H1 (cell line): ENCODE measurements around the gene RPL13A. TPM values are rescaled to one million over a fixed set of nuclear protein-coding genes. Genes with fewer than 3 reads are reported as not detected.

Experiments used
- CTCF ChIA-PET: fragments of 300-600 bp; sonication (Branson Sonifier 250); formaldehyde crosslinking; loops from one replicate; lab custom pipeline; 2021; ENCODE audit not compliant: partially characterized antibody; lab: Charles Lee
- POLR2A ChIA-PET: fragments of 300-600 bp; sonication (Branson Sonifier 250); formaldehyde crosslinking; loops from one replicate; lab custom pipeline; 2021; ENCODE audit warnings: inconsistent platforms; ENCODE audit not compliant: partially characterized antibody; lab: Charles Lee
- DNase-seq, 2 experiments: peaks; one replicate each; pipeline versions ENCODE4 v3.0.0 to v3.0.0-alpha.2; 2010 to 2022; ENCODE audit warnings: low spot score in 2 of 2, low read depth in 1 of 2, mixed read lengths in 1 of 2
- FAIRE-seq: peaks from 2 replicates; lab custom pipeline; 2011; peaks lifted over from hg19 to GRCh38; lab: Jason Lieb, UNC
- H2AFZ ChIP-seq: 2 replicates; pipeline ENCODE4 v1.8.1; 2012; ENCODE audit warnings: low read length, inconsistent platforms
- H2AK5ac ChIP-seq: 2 replicates; pipeline ENCODE4 v1.6.1; 2013; ENCODE audit warnings: low read depth, low read length
- H2BK120ac ChIP-seq: replicated peaks from 2 replicates; pipeline ENCODE3; 2013; ENCODE audit warnings: low read depth, low read length, inconsistent platforms
- H2BK12ac ChIP-seq: 2 replicates; pipeline ENCODE4 v1.6.1; 2013; ENCODE audit warnings: low read depth, low read length
- H2BK15ac ChIP-seq: 2 replicates; pipeline ENCODE4 v1.6.1; 2013; ENCODE audit warnings: low read length
- H2BK20ac ChIP-seq: 2 replicates; pipeline ENCODE4 v1.6.1; 2013; ENCODE audit warnings: low read length
- H2BK5ac ChIP-seq: 2 replicates; pipeline ENCODE4 v1.6.1; 2013; ENCODE audit warnings: low read depth, low read length
- H3K14ac ChIP-seq: 2 replicates; pipeline ENCODE4 v1.6.1; 2013; ENCODE audit warnings: inconsistent platforms; ENCODE audit not compliant: insufficient read length
- H3K18ac ChIP-seq: 2 replicates; pipeline ENCODE4 v1.6.1; 2013; ENCODE audit warnings: low read length; ENCODE audit errors: extremely low read depth
- H3K23ac ChIP-seq: 2 replicates; pipeline ENCODE4 v1.6.1; 2013; ENCODE audit warnings: inconsistent platforms; ENCODE audit not compliant: insufficient read length
- H3K23me2 ChIP-seq: 2 replicates; pipeline ENCODE4 v1.6.1; 2013; ENCODE audit warnings: low read depth, low read length
- H3K27ac ChIP-seq: 2 replicates; pipeline ENCODE4 v1.6.1; 2011; ENCODE audit warnings: low read depth, low read length, inconsistent platforms
- H3K27me3 ChIP-seq, 4 experiments: replicated peaks in 1 of 4; 1 replicate in 1 of 4; 2 replicates in 3 of 4; pipeline versions ENCODE4 v1.6.1 to v1.8.1; 2011 to 2013; ENCODE audit warnings: low read length in 3 of 4, mild to moderate bottlenecking in 3 of 4, inconsistent platforms in 2 of 4, mixed read lengths in 2 of 4, moderate library complexity in 1 of 4; ENCODE audit not compliant: control insufficient read depth in 3 of 4, insufficient read depth in 3 of 4; ENCODE audit errors: extremely low read depth in 1 of 4
- H3K36me3 ChIP-seq, 4 experiments: 2 replicates each; pipeline versions ENCODE4 v1.6.1 to v1.8.1; 2011 to 2013; ENCODE audit warnings: mild to moderate bottlenecking in 4 of 4, low read length in 3 of 4, moderate library complexity in 2 of 4, control low read depth in 1 of 4, inconsistent platforms in 1 of 4; ENCODE audit not compliant: insufficient read depth in 4 of 4, control insufficient read depth in 2 of 4
- H3K4ac ChIP-seq: replicated peaks from 2 replicates; pipeline ENCODE3; 2013; ENCODE audit warnings: low read length, low read depth, mixed read lengths, inconsistent platforms; ENCODE audit not compliant: insufficient read length
- H3K4me1 ChIP-seq, 4 experiments: replicated peaks in 1 of 4; 1 replicate in 1 of 4; 2 replicates in 3 of 4; pipeline versions ENCODE4 v1.6.1 to v1.8.1; 2011 to 2013; ENCODE audit warnings: low read length in 3 of 4, inconsistent platforms in 2 of 4, mixed read lengths in 1 of 4; ENCODE audit not compliant: insufficient read depth in 4 of 4, control insufficient read depth in 3 of 4
- H3K4me2 ChIP-seq, 2 experiments: 2 replicates each; pipeline versions ENCODE4 v1.6.1 to v1.8.1; 2011 to 2013; ENCODE audit warnings: low read depth in 2 of 2, low read length in 2 of 2, control low read depth in 1 of 2, inconsistent platforms in 1 of 2, mild to moderate bottlenecking in 1 of 2; ENCODE audit not compliant: insufficient read depth in 1 of 2
- H3K4me3 ChIP-seq, 4 experiments: fragments of 200-600, 300-600 bp in 1 of 4; sonication (generic), shearing (Covaris generic), sonication (Bioruptor Twin) in 1 of 4; 2 replicates each; pipeline versions ENCODE4 v1.5.1 to v1.8.1; 2011 to 2016; ENCODE audit warnings: low read length in 4 of 4, low read depth in 3 of 4, control low read depth in 2 of 4, inconsistent platforms in 2 of 4, mild to moderate bottlenecking in 2 of 4, mixed read lengths in 1 of 4, moderate library complexity in 1 of 4; ENCODE audit not compliant: insufficient read depth in 2 of 4; ENCODE audit errors: extremely low read depth in 1 of 4
- H3K56ac ChIP-seq: replicated peaks from 2 replicates; pipeline ENCODE3; 2013; ENCODE audit warnings: low read depth, mild to moderate bottlenecking, mixed read lengths, low read length, inconsistent platforms; ENCODE audit not compliant: insufficient read length
- H3K79me1 ChIP-seq: 2 replicates; pipeline ENCODE4 v1.6.1; 2013; ENCODE audit warnings: low read depth, low read length, control low read depth
- H3K79me2 ChIP-seq, 2 experiments: 2 replicates each; pipeline versions ENCODE4 v1.6.1 to v1.8.1; 2012 to 2013; ENCODE audit warnings: low read length in 2 of 2, mild to moderate bottlenecking in 2 of 2, inconsistent platforms in 1 of 2; ENCODE audit not compliant: insufficient read depth in 2 of 2, control insufficient read depth in 1 of 2
- H3K9ac ChIP-seq, 4 experiments: replicated peaks in 1 of 4; 1 replicate in 1 of 4; 2 replicates in 3 of 4; pipeline versions ENCODE4 v1.6.1 to v1.8.1; 2011 to 2013; ENCODE audit warnings: low read depth in 3 of 4, low read length in 3 of 4, control low read depth in 2 of 4, mild to moderate bottlenecking in 2 of 4, moderate library complexity in 2 of 4, inconsistent platforms in 1 of 4; ENCODE audit errors: extremely low read depth in 1 of 4
- H3K9me3 ChIP-seq, 2 experiments: 2 replicates each; pipeline versions ENCODE4 v1.6.1 to v1.8.1; 2012 to 2013; ENCODE audit warnings: mild to moderate bottlenecking in 2 of 2, moderate library complexity in 2 of 2, control low read depth in 1 of 2, inconsistent platforms in 1 of 2, low read depth in 1 of 2, low read length in 1 of 2, mixed read lengths in 1 of 2; ENCODE audit not compliant: insufficient read depth in 2 of 2
- H4K20me1 ChIP-seq, 2 experiments: replicated peaks in 1 of 2; 2 replicates each; pipeline versions ENCODE3 to v1.8.1; 2011 to 2013; ENCODE audit warnings: inconsistent platforms in 2 of 2, low read length in 2 of 2, mild to moderate bottlenecking in 1 of 2; ENCODE audit not compliant: insufficient read depth in 2 of 2, control insufficient read depth in 1 of 2
- H4K5ac ChIP-seq: 2 replicates; pipeline ENCODE4 v1.6.1; 2013; ENCODE audit warnings: low read length, low read depth, mixed read lengths, inconsistent platforms; ENCODE audit not compliant: insufficient read length
- H4K8ac ChIP-seq: 2 replicates; pipeline ENCODE4 v1.8.0; 2013; ENCODE audit warnings: mild to moderate bottlenecking, moderate library complexity, low read length, inconsistent platforms; ENCODE audit not compliant: insufficient read depth; ENCODE audit errors: extremely low read depth
- H4K91ac ChIP-seq: replicated peaks from 2 replicates; pipeline ENCODE3; 2013; ENCODE audit warnings: low read length, mixed read lengths, inconsistent platforms; ENCODE audit not compliant: insufficient read length
- CBX5 ChIP-seq: fragments of 300-800, 300-1000 bp; sonication (generic); IDR thresholded peaks from 2 replicates; pipeline ENCODE4 v1.7.1; 2016; ENCODE audit warnings: antibody characterized with exemption, low read length, low read depth
- CHD2 ChIP-seq: IDR thresholded peaks from 2 replicates; pipeline ENCODE4 v1.6.1; 2012; ENCODE audit warnings: low read length, improper control_type of control experiment
- CTCF ChIP-seq, 3 experiments: IDR thresholded peaks; 1 replicate in 2 of 3; 2 replicates in 1 of 3; pipeline versions ENCODE4 v1.5.1 to v1.6.1; 2011; ENCODE audit warnings: low read length in 3 of 3, mild to moderate bottlenecking in 3 of 3, inconsistent platforms in 2 of 3, low read depth in 1 of 3, moderate library complexity in 1 of 3; ENCODE audit not compliant: insufficient read depth in 1 of 3; ENCODE audit errors: control extremely low read depth in 1 of 3
- EGR1 ChIP-seq: IDR thresholded peaks from 2 replicates; pipeline ENCODE4 v1.6.1; 2011; ENCODE audit warnings: low read depth, low read length, borderline replicate concordance
- HDAC2 ChIP-seq, 2 experiments: fragments of 300-600 bp in 1 of 2; sonication (generic) in 1 of 2; IDR thresholded peaks; 2 replicates each; pipeline ENCODE4 v1.6.1; 2011 to 2012; ENCODE audit warnings: low read depth in 2 of 2, low read length in 2 of 2, mild to moderate bottlenecking in 2 of 2, moderate library complexity in 2 of 2, borderline replicate concordance in 1 of 2, inconsistent platforms in 1 of 2
- KDM4A ChIP-seq: IDR thresholded peaks from one replicate; pipeline ENCODE4 v1.7.1; 2012; ENCODE audit warnings: low read depth, mild to moderate bottlenecking, moderate library complexity, low read length, inconsistent platforms; ENCODE audit not compliant: severe bottlenecking
- MAX ChIP-seq: IDR thresholded peaks from 2 replicates; pipeline ENCODE4 v1.6.1; 2012; ENCODE audit warnings: inconsistent platforms
- RBBP5 ChIP-seq: IDR thresholded peaks from 2 replicates; pipeline ENCODE4 v1.7.1; 2012; ENCODE audit warnings: low read depth, mild to moderate bottlenecking, inconsistent platforms, low read length, moderate library complexity, borderline replicate concordance
- RXRA ChIP-seq: IDR thresholded peaks from 2 replicates; pipeline ENCODE4 v1.6.1; 2011; ENCODE audit warnings: low read depth, mild to moderate bottlenecking, low read length, moderate library complexity; ENCODE audit not compliant: insufficient read depth
- SAP30 ChIP-seq: fragments of 300-600 bp; sonication (generic); IDR thresholded peaks from 2 replicates; pipeline ENCODE4 v1.7.1; 2012; ENCODE audit warnings: low read length, moderate library complexity, mild to moderate bottlenecking, inconsistent platforms; ENCODE audit not compliant: insufficient read depth, insufficient replicate concordance
- WGBS, 2 experiments: shearing (Covaris generic) in 1 of 2; methylation state at CpG; one replicate each; pipeline versions ENCODE4 v1.1.6 to v1.1.7; 2013 to 2015; ENCODE audit warnings: low lambda C conversion rate in 2 of 2, mixed read lengths in 2 of 2, inconsistent platforms in 1 of 2, low coverage in 1 of 2, missing lambda C conversion rate in 1 of 2; ENCODE audit not compliant: insufficient replicate concordance in 2 of 2, insufficient coverage in 1 of 2, insufficient read length in 1 of 2; ENCODE audit errors: extremely low coverage in 1 of 2, missing lambda C conversion rate in 1 of 2; 5-methylcytosine and 5-hydroxymethylcytosine counted together
- polyA plus RNA-seq, 7 experiments: library from polyadenylated mRNA; depleted of rRNA in 3 of 7; stranded (reverse) in 5 of 7; unstranded in 2 of 7; fragments of >200 nt in 5 of 7; fragments of 200-250 nt in 2 of 7; gene quantifications; 1 replicate in 5 of 7; 2 replicates in 1 of 7; 4 replicates in 1 of 7; pipeline versions ENCODE4 v1.2.1 to v1.2.3, GENCODE V29; 2011 to 2013; ENCODE audit warnings: missing spikeins in 2 of 7, mixed read lengths in 2 of 7
- total RNA-seq: library from RNA; stranded (reverse); fragmentation: NEBNext Ultra II Directional; extraction: Animal tissue kit (Norgen Biotek cat#: 25700); gene quantifications from 2 replicates; pipeline ENCODE4 v1.2.1, GENCODE V29; 2021

RPL13A gene
- total and polyA plus RNA-seq, 2 of the 8 experiments (the other 6 are each of a cell fraction or from before 2014, with no cell fraction given), result 3,305 to 8,868 TPM

GRCh38 chr19:49530708-49531107 is 43.3 kb downstream of the RPL13A start:
- Histone ChIP-seq H4K5ac (no peak overlapping the region), H2BK15ac (no peak overlapping the region), H2BK5ac (no peak overlapping the region), H4K20me1 (peaks cover 0 to 10% of the 10 kb centered on the region in 2 experiments), H3K36me3 (peaks cover 0 to 3% (median 0%) of the 10 kb centered on the region in 4 experiments; a peak in 2 of 8 replicates), H4K8ac (no peak overlapping the region), H3K4me1 (peaks cover 0 to 14% (median 3%) of the 10 kb centered on the region in 4 experiments; a peak in 5 of 7 replicates), H2BK12ac (no peak overlapping the region), H2AK5ac (no peak overlapping the region), H3K9me3 (no peaks in the 10 kb centered on the region), H3K4ac (no peak overlapping the region), H3K23me2 (peaks cover 13% of the 10 kb centered on the region; the same call in 1 of the 2 replicates), H3K27ac (no peak overlapping the region), H3K18ac (no peak overlapping the region), H3K79me1 (no peaks in the 10 kb centered on the region), H2BK120ac (no peak overlapping the region), H3K56ac (no peak overlapping the region), H4K91ac (no peak overlapping the region), H3K4me2 (no peak overlapping the region), H3K23ac (no peak overlapping the region), H3K79me2 (no peaks in the 10 kb centered on the region), H3K4me3 (no peak overlapping the region), H2BK20ac (no peak overlapping the region), H3K27me3 (no peaks in the 10 kb centered on the region; a peak in 1 of 7 replicates), H3K9ac (no peak overlapping the region), H3K14ac (no peak overlapping the region), H2AFZ (no peak overlapping the region)
- WGBS, 2 experiments, result 92% methylated on average over 7 of the region's 7 CpGs; no CpG with 5 or more reads in 1 of the 2 experiments
- ChIA-PET POLR2A (interaction anchor here (0.7 to 1.5 kb wide), 2 partner anchors 16 to 25 kb away, joined by 4 to 5 read pairs; no protein-coding TSS in a partner anchor), CTCF (interaction anchor here (0.7 to 1.5 kb wide), 2 partner anchors 27 to 28 kb away, joined by 3 to 14 read pairs; no protein-coding TSS in a partner anchor)
- DNase-seq (no peak), FAIRE-seq (no peak)
- TF ChIP-seq CHD2 (no peak), SAP30 (no peak), CBX5 (no peak), RBBP5 (no peak), MAX (no peak), CTCF (IDR thresholded peaks at IDR 0.05; ENCODE audit: control extremely low read depth in 1 of 3, insufficient read depth in 1 of 3, low read depth in 1 of 3, low read length in 3 of 3) (no peak), KDM4A (no peak), HDAC2 (IDR thresholded peaks at IDR 0.05; ENCODE audit: borderline replicate concordance in 1 of 2, low read depth in 2 of 2, low read length in 2 of 2) (no peak), RXRA (no peak), EGR1 (no peak)
